Right cardiac atrium (tissue), 5 donors: Measurements from ENCODE around the gene PHF21B. TPM values are rescaled to one million over a fixed set of nuclear protein-coding genes. Genes with fewer than 3 reads are reported as not detected.

Source experiments
- polyA plus RNA-seq: library from polyadenylated mRNA; stranded (reverse); fragments of 200-250 nt; gene quantifications from one replicate; pipeline ENCODE4 v1.2.3, GENCODE V29; 2013
- total RNA-seq, 4 donors: library from RNA; stranded (reverse); fragmentation: NEBNext Ultra II Directional; extraction: Animal tissue kit (Norgen Biotek cat#: 25700); gene quantifications; one replicate each; pipeline ENCODE4 v1.2.1, GENCODE V29; 2021
- donor health status: healthy with polysubstance abuse.
- donor health status: DM: no; HTN: yes; CAD: no.
- donor health status: DM: no; HTN: no; CAD: no.
- donor health status: DM: no; HTN: yes; CAD: no; lungs with severe emphysema.
- donor health status: DM: yes; HTN: yes; CAD: no.

Gene PHF21B
- total and polyA plus RNA-seq, 5 donors: 0.50 to 1.9 (median 1.3) TPM

Other genes starting within 250 kb of the PHF21B start
- gene NUP50, start 153.9 kb upstream of the PHF21B start, total RNA-seq: 10 to 100 TPM; 15.3 to 24.8 (median 19.7) TPM
- gene NUP50, start 153.9 kb upstream of the PHF21B start, polyA plus RNA-seq: 5.8 TPM
- gene KIAA0930, start 230.9 kb upstream of the PHF21B start, total RNA-seq: 10 to 100 TPM; 23.3 to 34.1 (median 25.6) TPM
- gene KIAA0930, start 230.9 kb upstream of the PHF21B start, polyA plus RNA-seq: 14.8 TPM